ENCODE measurements around the gene RESF1.
"Not testable (repeated sequence)": the region's sequence is repeated elsewhere in the genome, so short reads cannot be mapped to it uniquely, and the experiment has no call there.

Gene RESF1

GRCh38 chr12:31959161-31959700, at the start of gene RESF1:
RESF1 (plus strand) TSS chr12:31959415; CDS start chr12:31980956, 21,541 bp downstream.
- peak; percentile 93 for DNase-seq

- no peak for DNase-seq
These were observed 44.3 kb upstream of the RESF1 start for GRCh38 chr12:31914927-31915326.

- DNase-seq: no peak
These were observed 43.8 kb upstream of the RESF1 start for GRCh38 chr12:31915446-31915845.

GRCh38 chr12:31922341-31923062, 36.7 kb upstream of the RESF1 start:
- DNase-seq: no peak

- no peak for DNase-seq
These were observed 36.2 kb upstream of the RESF1 start for GRCh38 chr12:31923063-31923412.

GRCh38 chr12:31928246-31929026, 30.8 kb upstream of the RESF1 start:
- DNase-seq: no peak

GRCh38 chr12:31929027-31929526, 30.1 kb upstream of the RESF1 start:
- DNase-seq: no peak

GRCh38 chr12:31931796-31932715, 27.2 kb upstream of the RESF1 start:
- no peak for DNase-seq

- no peak for DNase-seq
These were observed 14.9 kb upstream of the RESF1 start for GRCh38 chr12:31944299-31944698.

GRCh38 chr12:31947971-31948370, 11.2 kb upstream of the RESF1 start:
- DNase-seq: no peak

GRCh38 chr12:31948697-31949359, 10.4 kb upstream of the RESF1 start:
- DNase-seq: not testable (repeated sequence)

GRCh38 chr12:31950088-31950487, 9.1 kb upstream of the RESF1 start:
- no peak for DNase-seq

GRCh38 chr12:31950492-31950891, 8.7 kb upstream of the RESF1 start:
- no peak for DNase-seq

GRCh38 chr12:31951008-31951407, 8.2 kb upstream of the RESF1 start:
- no peak for DNase-seq

GRCh38 chr12:31951939-31952338, 7.3 kb upstream of the RESF1 start:
- no peak for DNase-seq

GRCh38 chr12:31952418-31952817, 6.8 kb upstream of the RESF1 start:
- DNase-seq: no peak

GRCh38 chr12:31954925-31955858, 4.0 kb upstream of the RESF1 start:
- DNase-seq: no peak

GRCh38 chr12:31958569-31959160, 550 bp upstream of the RESF1 start:
- DNase-seq: no peak

GRCh38 chr12:31959701-31960391, 631 bp downstream of the RESF1 start:
- peak; percentile 70 for DNase-seq

GRCh38 chr12:31961137-31961536, 1.9 kb downstream of the RESF1 start:
- DNase-seq: no peak

Measured in femur (tissue), 1 donor.